Ovary (tissue), 9 donors: Measurements from ENCODE around the gene CHAC1. TPM values are rescaled to one million over a fixed set of nuclear protein-coding genes. Genes with fewer than 3 reads are reported as not detected.
A peak's percentile ranks its signal among the peaks of the same experiment; 100 is the strongest.

Source experiments
- DNase-seq, 5 donors: peaks; one replicate each; pipeline ENCODE4 v3.0.0-alpha.2; 2019 to 2020
- H3K27ac ChIP-seq, 2 donors: fragments of 200-600 bp; one replicate each; pipeline versions ENCODE4 v1.5.1 to v1.8.0; 2019 to 2022
- H3K27me3 ChIP-seq: fragments of 200-600 bp; one replicate; pipeline ENCODE4 v1.8.0; 2022
- H3K36me3 ChIP-seq: fragments of 200-600 bp; sonication (generic); one replicate; pipeline ENCODE4 v1.5.1; 2019
- H3K4me1 ChIP-seq: one replicate; pipeline ENCODE4 v1.8.1; 2013; ENCODE audit warnings: mild to moderate bottlenecking, moderate library complexity; ENCODE audit not compliant: insufficient read depth
- H3K4me3 ChIP-seq: fragments of 200-600 bp; sonication (generic); one replicate; pipeline ENCODE4 v1.5.1; 2017
- H3K9me3 ChIP-seq, 2 donors: fragments of 200-600 bp in 1 of 2; sonication (generic) in 1 of 2; one replicate each; pipeline versions ENCODE4 v1.5.1 to v1.8.1; 2013 to 2019; ENCODE audit warnings: mild to moderate bottlenecking in 1 of 2, moderate library complexity in 1 of 2
- CTCF ChIP-seq, 3 donors: fragments of 450-650 bp in 2 of 3; fragments of 200-600 bp in 1 of 3; IDR thresholded peaks; one replicate each; pipeline versions ENCODE4 v1.5.1 to v1.8.0; 2016 to 2022; ENCODE audit warnings: antibody characterized with exemption in 3 of 3, mild to moderate bottlenecking in 1 of 3
- EP300 ChIP-seq: sonication (generic); formaldehyde crosslinking; IDR thresholded peaks from one replicate; pipeline ENCODE4 v1.6.1; 2017; ENCODE audit warnings: antibody characterized with exemption
- POLR2A ChIP-seq: fragments of 450-650 bp; IDR thresholded peaks from one replicate; pipeline ENCODE4 v1.6.1; 2017; ENCODE audit warnings: antibody characterized with exemption, mild to moderate bottlenecking, moderate library complexity
- WGBS, 3 donors: extraction: QIAGEN DNeasy Blood & Tissue Kit in 1 of 3; methylation state at CpG; one replicate each; pipeline versions ENCODE4 v1.1.5 to v1.1.7; 2013 to 2017; 5-methylcytosine and 5-hydroxymethylcytosine counted together
- intact Hi-C, 4 donors: fragments of 100-400 bp; cut with DNase I; formaldehyde crosslinking; loops; one replicate each; pipeline versions ENCODE4 v1.11.0 to v1.15.1; 2022 to 2023
- polyA plus RNA-seq, 2 donors: library from polyadenylated mRNA; stranded (reverse); fragments of 200-250 nt in 1 of 2; fragments of 350-450 nt in 1 of 2; fragmentation: Illumina TruSeq in 1 of 2; extraction: RNeasy Lipid Tissue Mini Kit (QIAGEN cat#74804) in 1 of 2; gene quantifications; one replicate each; pipeline ENCODE4 v1.2.3, GENCODE V29; 2013 to 2014
- total RNA-seq, 7 donors: library from RNA; depleted of rRNA in 2 of 7; stranded (reverse); fragments of >200 nt in 2 of 7; fragmentation: NEBNext Ultra II Directional in 3 of 7; extraction: Animal tissue kit (Norgen Biotek cat#: 25700) in 3 of 7; gene quantifications; one replicate each; pipeline versions ENCODE4 v1.1.0 to v1.2.4, GENCODE V29; 2016 to 2023
- donor health status: DM: no; HTN: no; CAD: no; lungs with moderate emphysema.
- donor health status: DM: no; HTN: no; CAD: no.
- donor health status: Bipolar disorder and iron deficiency.
- donor health status: DM: yes; HTN: yes; CAD: no.
- donor health status: DM: no; HTN: no; CAD: no.
- donor health status: DM: yes; HTN: yes; CAD: no.

Gene CHAC1
- total and polyA plus RNA-seq, 9 donors = 0.18 to 146 (median 2.1) TPM

GRCh38 chr15:40928821-40929659 lies 24.2 kb upstream of the CHAC1 start, which contains the start of gene DLL4:
DLL4 (plus strand) TSS chr15:40929340; CDS start chr15:40929669, 329 bp downstream.
- intact Hi-C loops = no loop called here
- H3K27me3 ChIP-seq = peaks cover 4% of the 10 kb centered on the region
- H3K4me1 ChIP-seq = peaks cover 11% of the 10 kb centered on the region
- peak within 1 kb of the TSS; percentile 40 for H3K4me3 ChIP-seq
- H3K36me3 ChIP-seq = no peaks in the 10 kb centered on the region
- peak in 2 of 5 donors; percentile 48 to 52 for DNase-seq
- no peak within 1 kb of the TSS for H3K27ac ChIP-seq
- H3K9me3 ChIP-seq = no peaks in the 10 kb centered on the region
- WGBS, 3 donors = 1% methylated on average over 56 to 71 of the region's 71 CpGs
- peak; percentile 17 for TF ChIP-seq POLR2A
- TF ChIP-seq EP300 = no peak

- intact Hi-C loops = no loop called here
- Histone ChIP-seq H3K4me1 (peaks cover 11% of the 10 kb centered on the region), H3K9me3 (no peaks in the 10 kb centered on the region), H3K27ac (no peak overlapping the region), H3K4me3 (peak overlapping the region; percentile 40), H3K36me3 (no peaks in the 10 kb centered on the region), H3K27me3 (peaks cover 4% of the 10 kb centered on the region)
- peak in 2 of 5 donors; percentile 31 to 62 for DNase-seq
- 0 to 1% (median 1%) methylated on average over 56 of the region's 56 CpGs for WGBS, 3 donors
- no peak for TF ChIP-seq POLR2A
- no peak for TF ChIP-seq EP300
- TF ChIP-seq CTCF (IDR thresholded peaks at IDR 0.05) = no peak
These were observed 23.4 kb upstream of the CHAC1 start for GRCh38 chr15:40929660-40930429.

GRCh38 chr15:40930430-40931299 lies 22.6 kb upstream of the CHAC1 start:
- no peak overlapping the region for H3K27ac ChIP-seq
- peak in 3 of 5 donors; percentile 49 to 53 (median 53) for DNase-seq
- intact Hi-C loops = no loop called here

More at GRCh38 chr15:40930430-40931299, 22.6 kb upstream of the CHAC1 start:
- Histone ChIP-seq H3K27me3 (peaks cover 4% of the 10 kb centered on the region), H3K36me3 (no peaks in the 10 kb centered on the region), H3K4me3 (peak overlapping the region; percentile 40), H3K9me3 (no peaks in the 10 kb centered on the region), H3K4me1 (peaks cover 11% of the 10 kb centered on the region)
- 0 to 1% (median 1%) methylated on average over 46 of the region's 46 CpGs for WGBS, 3 donors
- TF ChIP-seq CTCF (IDR thresholded peaks at IDR 0.05) = peak in 1 of 3 donors; percentile 15
- TF ChIP-seq POLR2A = no peak
- TF ChIP-seq EP300 = no peak
